NCI-H2196 (cell line): Measurements from ENCODE around the gene ANKRD36B.
"Not testable (repeated sequence)": the region's sequence is repeated elsewhere in the genome, so short reads cannot be mapped to it uniquely, and the experiment has no call there.

Source experiments
- DNase-seq: peaks from one replicate; lab custom pipeline; 2025; ENCODE audit not compliant: unreplicated experiment; lab: John Stamatoyannopoulos, UW

ANKRD36B gene

DNA sequence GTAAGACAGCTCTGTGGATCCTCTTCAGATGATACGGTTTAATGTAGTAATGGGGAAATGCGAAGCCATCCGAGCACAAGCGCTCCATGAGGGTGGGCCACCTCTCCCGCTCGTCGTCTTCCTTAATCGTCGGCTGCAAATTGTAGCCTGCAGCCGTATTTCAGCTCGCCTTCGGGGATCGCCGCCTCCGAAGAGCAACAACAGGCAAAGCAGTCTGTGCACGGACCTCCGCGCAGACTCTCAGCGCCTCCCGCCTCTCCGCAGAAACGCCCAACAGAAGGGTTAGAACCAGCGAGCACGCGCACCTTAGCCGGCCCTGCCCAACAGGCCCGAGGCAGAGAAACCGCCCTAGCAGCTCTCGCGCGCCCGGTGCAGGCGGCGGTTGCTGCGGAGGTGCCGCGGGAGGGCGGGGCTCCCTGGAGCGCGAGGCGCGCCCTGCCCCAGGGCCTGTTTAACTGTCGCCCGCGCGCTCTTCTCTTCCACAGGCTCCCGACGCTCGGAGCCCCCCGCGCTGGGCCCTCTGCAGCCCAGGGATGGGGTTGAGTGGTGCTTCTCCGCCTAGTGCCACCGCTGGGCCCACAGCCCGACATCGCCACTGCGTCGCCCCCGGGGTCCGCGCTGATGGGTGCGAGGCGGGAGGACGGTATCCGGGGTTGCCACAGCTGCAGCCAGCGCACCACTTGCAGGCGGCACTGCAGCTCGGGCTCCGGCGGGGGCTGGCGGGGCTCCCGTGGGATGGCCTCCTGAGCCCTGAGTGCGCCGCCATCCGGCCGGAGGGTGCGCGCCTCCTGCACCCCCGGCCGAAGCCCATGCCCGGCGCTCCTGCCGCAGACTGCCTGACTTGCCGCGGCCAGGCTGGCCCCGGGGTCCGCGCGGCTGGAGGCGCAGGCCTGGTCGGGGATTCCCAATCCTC lies at the start of gene ANKRD36B:
Gene ANKRD36B (minus strand): TSS at position 280 of the 913 bp plus-strand sequence. CDS start 192 bp downstream, at position 88.
- not testable (repeated sequence) for DNase-seq

DNA sequence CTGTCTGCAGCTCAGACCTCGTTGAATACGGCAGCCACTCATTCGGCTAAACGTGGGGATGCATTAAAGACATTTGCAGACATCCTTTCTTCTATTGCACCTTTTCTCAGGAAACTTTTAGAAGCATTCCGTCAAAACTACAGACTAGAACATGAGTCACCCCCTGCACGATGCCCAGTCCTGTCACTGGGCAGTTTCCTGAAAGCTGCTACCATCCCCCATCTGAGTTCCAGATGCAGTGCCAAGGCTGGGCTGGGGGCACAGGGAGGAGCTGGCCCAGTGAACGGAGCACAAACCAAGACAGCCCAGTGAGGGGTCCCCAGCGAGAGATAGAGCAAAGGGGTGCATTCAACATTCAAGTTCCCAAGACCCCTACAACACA lies 36.4 kb upstream of the ANKRD36B start:
- not testable (repeated sequence) for DNase-seq

DNA sequence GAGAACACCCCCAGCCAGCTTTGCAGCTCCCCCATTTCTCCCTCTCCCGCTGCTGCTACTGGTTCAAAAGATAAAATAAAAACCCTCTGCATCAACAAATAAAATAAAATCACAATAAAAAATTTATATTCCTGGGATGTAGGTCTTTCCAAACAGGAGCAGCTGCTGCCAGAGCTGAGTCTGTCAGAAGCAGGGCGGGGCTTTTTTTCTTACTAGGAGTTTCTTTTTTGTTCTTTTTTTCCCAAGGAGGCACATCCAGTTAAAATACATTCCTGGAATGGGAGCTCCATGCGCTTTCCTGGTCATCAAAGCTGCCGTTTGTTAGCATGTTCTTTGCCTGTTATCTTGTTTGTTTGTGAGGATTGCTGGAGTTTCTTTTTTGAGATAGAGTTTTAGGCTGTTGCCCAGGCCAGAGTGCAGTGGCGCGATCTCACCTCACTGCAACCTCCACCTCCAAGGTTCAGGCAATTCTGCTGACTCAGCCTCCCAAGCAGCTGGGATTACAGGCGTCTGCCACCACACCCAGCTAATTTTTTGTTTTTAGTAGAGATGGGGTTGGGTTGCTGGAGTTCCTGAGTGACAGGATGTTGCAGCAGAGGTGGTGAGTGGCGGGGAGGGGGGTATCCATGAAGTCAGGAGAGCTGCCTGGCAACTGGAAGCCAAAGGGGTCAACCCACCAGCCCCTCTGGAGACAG lies 35.8 kb upstream of the ANKRD36B start:
- DNase-seq: not testable (repeated sequence)

DNA sequence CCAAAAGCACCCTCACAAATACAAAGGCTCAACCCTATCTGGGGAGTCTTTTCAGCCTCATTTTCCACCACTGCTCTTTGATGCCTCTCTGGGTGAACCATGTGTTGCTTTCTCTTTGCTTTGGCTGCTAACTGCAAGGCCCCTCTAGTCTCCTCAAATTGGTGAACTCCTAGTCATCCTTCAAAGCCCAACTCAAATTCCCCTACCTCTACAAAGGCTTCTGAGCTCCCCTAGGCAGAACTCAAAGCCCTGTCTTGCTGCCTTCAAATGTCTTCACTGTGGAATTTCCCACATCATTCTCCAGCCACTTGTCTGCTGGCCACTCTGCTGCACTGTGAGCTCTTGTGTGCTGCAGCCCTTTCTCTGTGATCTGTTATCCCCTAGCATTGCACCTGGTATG lies 33.3 kb upstream of the ANKRD36B start:
- DNase-seq: not testable (repeated sequence)

DNA sequence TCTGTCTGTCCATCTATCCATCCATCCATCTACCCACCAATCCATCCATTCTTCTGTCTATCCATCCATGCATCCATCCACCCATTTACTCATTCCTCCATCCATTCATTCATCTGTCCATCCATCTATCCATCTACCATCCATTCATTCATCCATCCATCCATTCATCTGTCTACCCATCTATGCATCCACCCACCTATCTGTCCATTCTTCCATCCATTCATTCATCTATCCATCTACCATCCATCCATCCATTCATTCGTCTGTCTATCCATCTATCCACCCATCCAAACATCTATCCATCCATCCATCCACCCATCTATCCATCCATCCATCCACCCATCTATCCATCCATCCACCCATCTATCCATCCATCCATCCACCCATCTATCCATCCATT lies 30.8 kb upstream of the ANKRD36B start:
- DNase-seq: not testable (repeated sequence)

DNA sequence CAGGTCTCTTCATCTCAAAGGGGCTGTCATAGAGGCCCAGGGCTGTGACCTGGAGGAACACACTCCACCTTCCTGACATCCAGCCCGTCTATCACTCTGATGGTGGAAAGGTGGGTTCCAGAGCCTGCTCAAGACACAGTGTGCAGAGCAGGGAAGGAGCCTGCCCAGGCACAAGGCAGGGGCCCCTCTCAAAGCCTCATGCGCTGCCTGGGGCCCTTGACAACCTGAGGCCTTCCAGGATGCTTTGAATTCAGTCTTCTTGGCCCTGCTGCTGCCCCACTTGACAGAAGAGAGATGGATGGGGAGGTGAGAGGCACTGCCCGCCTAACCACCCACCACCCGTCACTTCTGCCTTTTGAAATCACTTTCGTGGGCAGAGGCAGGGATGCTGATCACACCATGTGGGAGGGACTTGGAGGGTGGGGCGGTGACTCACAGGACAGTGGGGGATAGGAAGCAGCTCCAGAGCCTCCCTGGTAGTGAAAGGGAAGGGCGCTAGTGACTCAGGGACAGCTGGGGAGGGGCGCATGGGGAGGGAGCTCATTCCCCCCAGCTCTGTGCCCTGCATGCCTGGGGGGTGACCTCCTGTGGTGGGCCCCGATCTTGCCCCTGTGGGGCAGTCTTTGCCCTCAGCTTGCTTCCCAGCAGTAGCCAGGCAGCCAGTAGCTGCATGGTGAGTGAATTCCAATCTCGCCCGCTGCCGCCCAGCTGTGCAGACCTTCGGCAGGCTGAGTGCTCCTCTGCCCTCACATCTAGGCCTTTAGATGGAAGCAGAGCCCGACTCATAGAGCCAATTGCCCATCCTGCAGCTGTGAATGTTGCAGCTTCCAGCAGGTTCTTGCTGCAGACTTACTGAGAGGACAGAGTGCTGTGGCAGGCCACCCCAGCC lies 29.5 kb upstream of the ANKRD36B start:
- DNase-seq: not testable (repeated sequence)

DNA sequence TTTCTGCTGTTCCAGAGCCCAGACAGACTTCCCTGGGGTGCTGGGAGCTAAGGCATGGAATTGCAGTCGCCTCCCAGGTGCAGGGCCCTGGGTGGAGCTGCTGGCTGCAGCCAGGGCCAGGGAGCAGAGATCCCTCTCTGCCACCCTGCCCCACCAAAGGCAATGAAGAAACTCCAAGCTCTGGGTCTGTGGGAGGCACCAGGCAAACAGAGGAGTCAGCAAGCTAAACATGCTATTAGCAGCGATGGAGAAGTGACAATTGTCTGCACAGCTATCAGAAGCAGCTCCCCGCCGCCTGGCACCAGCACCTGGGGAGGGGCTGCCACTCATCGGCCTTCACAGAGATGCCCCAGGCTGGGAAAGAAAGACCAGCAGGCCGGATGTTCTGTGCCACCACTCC lies 28.2 kb upstream of the ANKRD36B start:
- no peak for DNase-seq

DNA sequence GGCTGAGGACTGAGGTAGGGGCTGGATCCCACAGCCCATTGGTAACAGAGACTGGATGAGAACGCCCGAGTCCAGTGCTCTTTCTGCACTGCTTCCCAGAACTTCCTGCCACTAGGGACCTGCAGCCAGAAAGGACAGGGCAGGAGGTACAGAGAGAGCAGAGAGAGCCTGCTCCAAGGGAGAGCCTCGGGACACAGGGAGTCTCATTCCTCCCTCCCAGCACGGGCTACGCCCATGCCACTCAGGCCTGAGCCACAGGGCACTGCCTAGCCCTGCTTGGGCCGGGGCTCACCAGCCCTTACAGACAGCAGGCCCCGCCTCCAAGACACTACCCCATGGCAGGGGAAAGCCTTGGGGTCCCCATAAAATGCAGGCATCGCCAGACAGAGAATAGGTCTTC lies 26.1 kb upstream of the ANKRD36B start:
- DNase-seq: not testable (repeated sequence)

DNA sequence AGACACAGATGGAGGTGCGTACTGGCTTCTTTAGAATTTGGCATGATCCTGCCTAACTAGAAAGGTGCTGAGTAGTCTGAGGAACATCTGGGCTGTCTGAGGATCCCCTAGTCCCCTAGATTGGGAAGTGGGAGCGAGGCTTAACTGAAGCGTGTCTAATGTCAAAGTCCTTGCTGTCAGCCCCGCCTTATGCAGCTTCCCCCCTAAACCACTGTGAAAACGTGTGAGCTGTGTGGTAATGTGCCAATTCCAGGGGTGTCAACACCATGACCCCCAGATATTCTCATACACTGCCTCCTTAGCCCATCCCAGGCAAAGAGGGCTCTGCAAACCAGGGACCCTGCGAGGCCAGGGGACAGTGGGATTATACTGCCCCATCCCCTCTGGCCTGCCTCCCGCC lies 22.2 kb upstream of the ANKRD36B start:
- not testable (repeated sequence) for DNase-seq

DNA sequence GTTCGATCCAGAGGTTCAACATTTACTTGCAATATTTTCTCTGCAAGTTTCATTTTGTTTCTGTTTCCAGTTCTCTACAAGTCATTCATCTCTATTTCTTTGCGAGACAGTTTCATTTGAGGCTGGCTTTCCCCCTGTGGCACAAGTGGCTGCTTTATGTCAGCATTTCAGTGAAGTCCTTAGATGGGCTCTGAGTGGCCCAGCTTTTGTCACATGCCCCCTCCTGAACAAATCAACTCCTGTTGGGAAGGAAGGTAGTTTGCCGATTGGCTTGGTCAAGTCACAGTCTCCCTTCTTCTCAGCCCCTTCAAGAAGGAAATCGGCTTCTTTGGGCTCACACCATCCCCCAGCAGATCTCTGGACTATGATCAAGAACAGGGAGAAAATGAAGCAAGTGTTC lies 19.1 kb upstream of the ANKRD36B start:
- not testable (repeated sequence) for DNase-seq

DNA sequence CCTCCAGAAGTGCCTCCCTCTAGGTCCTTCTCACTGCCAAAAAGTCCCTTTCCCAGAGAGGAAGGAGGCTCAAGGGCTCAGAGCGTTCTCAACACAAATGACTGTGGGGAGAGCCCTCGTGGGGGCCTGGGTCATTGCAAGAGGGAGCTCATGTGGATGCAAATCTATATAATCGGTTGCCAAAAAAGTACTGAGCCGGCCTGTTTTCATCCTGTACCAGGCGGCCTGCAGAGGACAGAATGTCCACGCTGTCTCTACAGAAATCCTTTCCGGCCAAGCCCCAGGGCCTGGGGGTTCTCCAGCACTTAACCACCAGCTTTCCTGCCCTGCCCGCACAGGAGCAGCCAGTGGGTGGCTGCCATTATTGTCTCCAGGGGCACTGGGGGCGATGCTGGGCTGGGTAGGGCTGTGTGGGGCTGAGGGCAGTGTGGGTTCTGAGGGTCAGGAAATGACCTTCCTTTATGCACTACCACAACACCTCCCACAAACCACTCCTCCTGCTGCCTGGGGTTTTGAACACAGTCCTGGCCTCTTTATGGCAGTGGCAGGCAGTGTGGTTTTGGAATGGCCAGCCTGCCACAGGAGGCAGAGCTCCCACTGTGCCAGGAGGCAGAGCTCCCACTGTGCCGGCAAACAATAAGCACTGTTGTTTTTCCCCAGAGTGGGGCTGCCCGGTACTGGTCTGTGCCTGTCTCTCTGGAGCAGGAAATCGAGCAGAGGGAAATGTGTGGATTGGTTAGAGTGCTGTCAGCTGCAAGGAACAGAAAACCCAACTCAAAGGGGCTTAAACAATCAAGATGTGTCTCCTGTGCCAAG lies 16.1 kb upstream of the ANKRD36B start:
- not testable (repeated sequence) for DNase-seq

DNA sequence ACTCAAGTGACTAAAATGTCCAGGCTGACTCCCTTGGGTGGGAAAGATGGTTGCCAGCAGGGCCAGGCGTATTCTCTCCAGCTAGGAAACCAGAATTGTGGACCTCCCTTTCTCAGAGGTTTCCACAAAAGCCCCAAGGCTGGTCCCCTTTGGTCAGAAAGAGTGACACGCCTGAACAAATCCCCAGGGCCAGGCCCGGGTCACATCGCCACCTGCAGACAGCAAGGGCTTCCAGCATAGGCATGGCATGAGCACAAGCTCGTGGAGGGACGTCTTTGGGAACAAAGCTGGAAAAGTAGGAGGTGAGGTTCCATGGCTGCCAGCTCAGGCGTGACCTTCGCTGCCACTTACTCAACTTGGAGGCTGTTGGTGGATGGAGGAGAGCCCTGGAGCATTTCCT lies 15.4 kb upstream of the ANKRD36B start:
- DNase-seq: not testable (repeated sequence)

DNA sequence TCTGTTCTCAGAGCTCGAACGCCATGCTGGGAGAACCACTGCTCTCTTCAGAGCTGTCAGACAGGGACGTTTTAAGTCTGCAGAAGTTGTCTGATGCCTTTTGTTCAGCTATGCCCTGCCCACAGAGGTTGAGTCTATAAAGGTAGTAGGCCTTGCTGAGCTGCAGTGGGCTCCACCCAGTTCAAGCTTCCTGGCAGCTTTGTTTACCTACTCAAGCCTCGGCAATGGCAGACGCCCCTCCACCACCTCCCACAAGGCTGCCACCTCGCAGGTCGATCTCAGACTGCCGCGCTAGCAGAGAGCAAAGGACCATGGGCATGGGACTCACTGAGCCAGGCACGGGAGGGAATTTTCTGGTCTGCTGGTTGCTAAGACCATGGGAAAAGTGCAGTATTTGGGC lies 11.9 kb upstream of the ANKRD36B start:
- DNase-seq: not testable (repeated sequence)

DNA sequence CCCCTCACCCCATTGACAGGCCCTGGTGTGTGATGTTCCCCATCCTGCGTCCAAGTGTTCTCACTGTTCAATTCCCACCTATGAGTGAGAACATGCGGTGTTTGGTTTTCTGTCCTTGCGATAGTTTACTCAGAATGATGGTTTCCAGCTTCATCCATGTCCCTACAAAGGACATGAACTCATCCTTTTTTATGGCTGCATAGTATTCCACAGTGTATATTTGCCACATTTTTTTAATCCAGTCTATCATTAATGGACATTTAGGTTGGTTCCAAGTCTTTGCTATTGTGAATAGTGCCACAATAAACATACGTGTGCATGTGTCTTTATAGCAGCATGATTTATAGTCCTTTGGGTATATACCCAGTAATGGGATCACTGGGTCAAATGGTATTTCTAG lies 6.5 kb upstream of the ANKRD36B start:
- DNase-seq: not testable (repeated sequence)

DNA sequence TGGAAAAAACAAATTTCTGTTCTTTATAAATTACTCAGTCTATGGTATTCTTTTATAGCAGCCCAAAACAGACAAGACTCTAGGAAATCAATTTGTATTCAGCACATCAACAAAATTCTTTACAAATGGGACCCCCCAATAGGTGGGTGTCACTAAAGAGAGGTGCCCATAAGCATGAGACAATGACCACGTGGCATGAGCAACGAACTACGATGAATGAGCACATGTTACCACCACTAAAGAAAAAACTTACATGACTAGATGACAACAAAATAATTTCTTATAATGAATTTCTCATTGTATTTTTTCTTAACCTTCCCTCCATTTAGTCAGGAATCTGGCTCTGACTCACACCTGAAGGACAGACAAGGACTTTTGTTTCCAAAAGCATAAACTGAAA lies 3.8 kb upstream of the ANKRD36B start:
- not testable (repeated sequence) for DNase-seq

DNA sequence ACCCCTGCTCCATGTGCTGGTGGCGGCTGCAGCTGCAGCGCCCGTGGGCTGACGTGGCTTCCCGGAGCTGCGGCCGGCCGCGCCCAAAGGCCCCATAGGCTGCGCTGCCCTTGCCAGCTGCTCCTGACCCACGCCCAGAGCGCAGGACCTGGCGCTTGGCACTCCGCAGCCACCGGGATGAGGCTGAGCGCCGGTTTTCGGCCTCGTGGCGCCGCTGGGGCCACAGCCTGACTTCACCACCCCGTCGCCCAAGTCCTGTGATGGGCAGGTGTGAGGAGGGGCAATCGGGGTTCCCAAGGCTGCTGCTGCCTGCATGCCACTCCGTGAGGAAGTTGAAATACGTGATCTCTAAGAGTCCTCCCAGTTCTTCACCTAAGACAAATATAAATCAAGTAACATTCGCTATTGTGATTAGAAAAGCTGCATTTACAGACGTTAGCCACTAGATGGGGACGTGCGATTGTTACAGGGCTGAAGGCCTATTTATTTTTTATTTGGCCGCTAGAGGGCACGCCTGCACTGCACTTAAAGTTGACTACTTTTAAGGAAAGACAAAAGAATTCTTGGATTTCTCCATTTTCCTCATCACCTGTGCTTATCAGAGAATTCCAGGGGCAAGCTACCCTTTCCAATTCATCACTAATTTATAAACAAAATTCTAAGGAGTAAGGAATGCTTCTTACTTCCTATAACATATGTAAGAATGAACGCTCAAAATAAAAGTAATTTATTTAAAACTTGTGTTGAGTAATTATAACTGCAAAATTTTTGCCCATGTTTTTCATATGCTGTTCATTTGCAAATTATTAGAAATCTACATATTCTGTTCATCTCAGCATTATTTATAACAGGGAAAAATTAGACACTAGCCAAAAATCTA lies 1.1 kb upstream of the ANKRD36B start:
- not testable (repeated sequence) for DNase-seq

DNA sequence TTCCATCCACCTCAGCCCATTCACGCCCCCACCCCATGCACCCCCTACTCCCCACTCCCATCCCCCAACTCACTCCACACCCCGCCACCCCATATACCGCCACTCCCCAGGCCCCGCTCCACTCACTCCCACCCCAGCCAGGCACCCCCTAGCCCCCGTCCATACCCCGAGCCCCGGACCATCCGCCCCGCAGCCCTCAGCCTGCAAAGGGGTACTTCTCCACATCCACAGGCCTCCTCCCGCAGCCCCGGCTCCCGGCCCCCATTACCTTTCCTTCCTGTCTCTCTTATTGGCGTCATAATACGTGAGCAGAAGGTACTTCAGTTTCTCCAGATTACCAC lies 450 bp downstream of the ANKRD36B start:
- not testable (repeated sequence) for DNase-seq

DNA sequence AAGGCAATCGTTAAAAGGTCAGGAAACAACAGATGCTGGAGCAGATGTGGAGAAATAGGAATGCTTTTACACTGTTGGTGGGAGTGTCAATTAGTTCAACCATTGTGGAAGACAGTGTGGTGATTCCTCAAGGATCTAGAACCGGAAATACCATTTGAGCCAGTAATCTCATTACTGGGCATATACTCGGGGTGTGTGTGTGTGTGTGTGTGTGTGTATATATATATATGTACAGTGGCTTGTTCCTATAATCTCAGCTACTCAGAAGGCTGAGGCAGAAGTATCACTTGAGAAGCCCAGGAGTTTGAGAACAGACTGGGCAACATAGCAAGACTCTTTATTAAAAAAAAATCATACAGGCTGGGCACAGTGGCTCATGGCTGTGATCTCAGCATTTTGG lies 24.0 kb downstream of the ANKRD36B start:
- not testable (repeated sequence) for DNase-seq

DNA sequence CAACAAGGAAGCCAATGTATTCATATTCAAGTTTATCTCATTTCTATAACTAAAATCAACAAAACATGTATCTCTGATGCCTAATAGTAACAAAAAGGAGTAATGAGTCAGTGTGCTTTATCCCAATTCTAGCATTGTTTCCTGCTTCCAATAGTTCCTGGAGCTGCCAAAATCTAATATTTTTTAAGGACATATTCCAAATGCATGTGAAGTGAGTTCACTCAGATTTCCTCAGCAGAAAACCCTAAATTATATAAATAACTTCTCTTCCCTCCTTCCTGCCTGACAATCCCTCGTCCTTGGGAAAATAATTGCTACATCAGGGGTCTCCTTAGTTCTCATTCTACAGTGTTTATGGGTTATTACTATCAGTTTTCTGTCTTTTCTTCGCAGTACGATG lies 37.3 kb downstream of the ANKRD36B start:
- DNase-seq: not testable (repeated sequence)
